Transverse colon (tissue), 4 donors: ENCODE results near the gene IL36A. TPM values are rescaled to one million over a fixed set of nuclear protein-coding genes. Genes with fewer than 3 reads are reported as not detected.

Experiments used
- DNase-seq: peaks from one replicate; pipeline ENCODE4 v3.0.0-alpha.2; 2019
- H3K27ac ChIP-seq, 4 donors: fragments of 200-600 bp; sonication (generic); 2 replicates each; pipeline ENCODE4 v1.5.1; 2016 to 2018; ENCODE audit warnings: inconsistent platforms in 4 of 4
- H3K27me3 ChIP-seq: fragments of 200-600 bp; sonication (generic); 2 replicates; pipeline ENCODE4 v1.5.1; 2017; ENCODE audit warnings: inconsistent platforms
- H3K36me3 ChIP-seq, 4 donors: fragments of 200-600 bp; sonication (generic); 2 replicates each; pipeline ENCODE4 v1.5.1; 2017 to 2019; ENCODE audit warnings: inconsistent platforms in 4 of 4
- H3K4me1 ChIP-seq, 4 donors: fragments of 200-600 bp; sonication (generic); 2 replicates each; pipeline ENCODE4 v1.5.1; 2017 to 2020; ENCODE audit warnings: inconsistent platforms in 4 of 4
- H3K4me3 ChIP-seq, 4 donors: fragments of 200-600 bp; sonication (generic); 1 replicate in 1 of 4; 2 replicates in 3 of 4; pipeline versions ENCODE4 v1.5.1 to v1.6.1; 2017 to 2019; ENCODE audit warnings: inconsistent platforms in 4 of 4
- H3K9me3 ChIP-seq, 2 donors: fragments of 200-600 bp; sonication (generic); 2 replicates each; pipeline ENCODE4 v1.5.1; 2017 to 2019; ENCODE audit warnings: inconsistent platforms in 2 of 2
- EP300 ChIP-seq: sonication (generic); formaldehyde crosslinking; IDR thresholded peaks from one replicate; pipeline ENCODE4 v1.6.1; 2017; ENCODE audit warnings: antibody characterized with exemption, low read depth
- POLR2A ChIP-seq: fragments of 450-650 bp; IDR thresholded peaks from one replicate; pipeline ENCODE4 v1.6.1; 2016; ENCODE audit warnings: antibody characterized with exemption, mild to moderate bottlenecking, moderate library complexity
- POLR2AphosphoS5 ChIP-seq, 3 donors: sonication (generic); formaldehyde crosslinking; IDR thresholded peaks; one replicate each; pipeline ENCODE4 v1.6.1; 2016; ENCODE audit warnings: antibody characterized with exemption in 3 of 3
- WGBS, 2 donors: methylation state at CpG; one replicate each; pipeline ENCODE4 v1.1.5; 2018; ENCODE audit warnings: low coverage in 1 of 2; 5-methylcytosine and 5-hydroxymethylcytosine counted together
- in situ Hi-C, 4 donors: fragments of 200-750 bp; cut with MboI; loops; one replicate each; pipeline versions ENCODE4 v1.15.0 to v1.15.1; 2017; ENCODE audit warnings: low sequenced_read_pairs in 3 of 4, low pct_ligation_motif_present in 1 of 4, low pct_unique_long_range_greater_than_20kb in 1 of 4
- intact Hi-C: fragments of 100-400 bp; cut with DNase I; formaldehyde crosslinking; loops from one replicate; pipeline ENCODE4 v1.15.1; 2023; ENCODE audit warnings: low total_unique reads
- total RNA-seq, 4 donors: library from RNA; depleted of rRNA; stranded (reverse); fragments of >200 nt; gene quantifications; one replicate each; pipeline ENCODE4 v1.1.0, GENCODE V29; 2016
- TF ChIP-seq, protein P1 (sequence below), 5 experiments: fragments of 200-600 bp in 3 of 5; fragments of 450-650 bp in 2 of 5; sonication (generic) in 3 of 5; IDR thresholded peaks; 1 replicate in 2 of 5; 2 replicates in 3 of 5; pipeline ENCODE4 v1.5.1; 2016 to 2017; ENCODE audit warnings: antibody characterized with exemption in 5 of 5, inconsistent platforms in 3 of 5, mild to moderate bottlenecking in 2 of 5, moderate library complexity in 1 of 5

The IL36A gene
- total RNA-seq, 4 donors from 2014 or later: not detected

DNA sequence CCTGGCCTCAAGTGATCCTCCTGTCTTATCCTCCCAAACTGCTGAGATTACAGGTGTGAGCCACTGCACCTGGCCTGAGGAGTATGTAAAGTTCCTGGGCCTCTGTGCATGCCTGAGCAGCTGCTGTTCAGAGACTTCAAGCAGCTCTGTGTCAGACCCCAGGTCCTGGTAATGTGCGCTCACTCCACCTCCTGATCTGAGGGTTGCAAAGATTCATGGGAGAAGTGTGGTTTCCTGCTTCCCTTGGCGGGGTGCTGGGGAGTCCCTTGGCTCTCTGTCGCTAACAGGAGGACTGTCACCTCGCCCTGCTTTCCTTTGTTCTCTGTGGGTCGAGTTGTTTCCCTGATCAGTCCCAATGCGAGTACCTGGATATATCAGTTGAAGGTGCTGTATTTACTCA lies 8.6 kb upstream of the IL36A start:
- DNase-seq: peak; percentile 16
- no peaks in the 10 kb centered on the region for H3K36me3 ChIP-seq
- H3K4me1 ChIP-seq: no peaks in the 10 kb centered on the region
- H3K27ac ChIP-seq: no peak overlapping the region
- WGBS, 2 donors: 20 to 71% methylated on average over 1 to 6 of the region's 6 CpGs
- no peaks in the 10 kb centered on the region for H3K27me3 ChIP-seq
- H3K4me3 ChIP-seq: no peak overlapping the region
- peaks cover 24 to 27% of the 10 kb centered on the region in 2 donors for H3K9me3 ChIP-seq
- intact Hi-C loops (no loop called here), in situ Hi-C loops (no loop called here)
- TF ChIP-seq EP300 (no peak), POLR2A (no peak), POLR2AphosphoS5 (IDR thresholded peaks at IDR 0.05) (no peak)
- TF ChIP-seq, protein P1, sequence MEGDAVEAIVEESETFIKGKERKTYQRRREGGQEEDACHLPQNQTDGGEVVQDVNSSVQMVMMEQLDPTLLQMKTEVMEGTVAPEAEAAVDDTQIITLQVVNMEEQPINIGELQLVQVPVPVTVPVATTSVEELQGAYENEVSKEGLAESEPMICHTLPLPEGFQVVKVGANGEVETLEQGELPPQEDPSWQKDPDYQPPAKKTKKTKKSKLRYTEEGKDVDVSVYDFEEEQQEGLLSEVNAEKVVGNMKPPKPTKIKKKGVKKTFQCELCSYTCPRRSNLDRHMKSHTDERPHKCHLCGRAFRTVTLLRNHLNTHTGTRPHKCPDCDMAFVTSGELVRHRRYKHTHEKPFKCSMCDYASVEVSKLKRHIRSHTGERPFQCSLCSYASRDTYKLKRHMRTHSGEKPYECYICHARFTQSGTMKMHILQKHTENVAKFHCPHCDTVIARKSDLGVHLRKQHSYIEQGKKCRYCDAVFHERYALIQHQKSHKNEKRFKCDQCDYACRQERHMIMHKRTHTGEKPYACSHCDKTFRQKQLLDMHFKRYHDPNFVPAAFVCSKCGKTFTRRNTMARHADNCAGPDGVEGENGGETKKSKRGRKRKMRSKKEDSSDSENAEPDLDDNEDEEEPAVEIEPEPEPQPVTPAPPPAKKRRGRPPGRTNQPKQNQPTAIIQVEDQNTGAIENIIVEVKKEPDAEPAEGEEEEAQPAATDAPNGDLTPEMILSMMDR (IDR thresholded peaks at IDR 0.05): no peak

DNA sequence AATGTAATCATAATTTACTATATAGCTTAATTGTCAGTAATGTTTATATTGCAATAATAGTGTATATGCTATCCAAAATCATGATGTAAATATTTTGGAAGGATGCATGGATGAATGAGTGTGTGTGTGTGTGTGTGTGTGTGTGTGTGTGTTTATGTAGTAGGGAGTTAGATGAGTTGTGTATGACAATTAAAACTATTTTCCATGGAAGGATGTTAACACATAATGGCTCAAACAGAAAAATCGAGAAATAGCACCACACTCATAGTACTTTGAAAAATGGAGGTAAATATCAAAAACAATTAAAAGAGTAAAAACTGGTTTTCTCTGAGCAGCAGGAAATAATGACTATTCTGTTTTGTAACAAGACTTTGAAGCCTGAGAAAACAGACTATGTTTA lies 8.1 kb upstream of the IL36A start:
- 63 to 90% methylated on average over 1 of the region's 1 CpG for WGBS, 2 donors
- intact Hi-C loops (no loop called here), in situ Hi-C loops (no loop called here)
- Histone ChIP-seq H3K27ac (no peak overlapping the region), H3K4me3 (no peak overlapping the region), H3K36me3 (no peaks in the 10 kb centered on the region), H3K9me3 (peaks cover 21 to 26% of the 10 kb centered on the region in 2 donors), H3K4me1 (no peaks in the 10 kb centered on the region), H3K27me3 (no peaks in the 10 kb centered on the region)
- no peak for DNase-seq
- TF ChIP-seq EP300 (no peak), POLR2A (no peak), POLR2AphosphoS5 (IDR thresholded peaks at IDR 0.05) (no peak)

- WGBS, 2 donors: 57 to 70% methylated on average over 1 of the region's 1 CpG
- Histone ChIP-seq H3K4me3 (no peak overlapping the region), H3K27me3 (peaks cover 5% of the 10 kb centered on the region), H3K36me3 (no peaks in the 10 kb centered on the region), H3K4me1 (no peaks in the 10 kb centered on the region), H3K27ac (no peak overlapping the region), H3K9me3 (peaks cover 14 to 16% of the 10 kb centered on the region in 2 donors)
- DNase-seq: no peak
- TF ChIP-seq POLR2AphosphoS5 (IDR thresholded peaks at IDR 0.05): no peak
- TF ChIP-seq, protein P1 (IDR thresholded peaks at IDR 0.05): no peak
- no peak for TF ChIP-seq EP300
- no peak for TF ChIP-seq POLR2A
- in situ Hi-C loops (no loop called here), intact Hi-C loops (no loop called here)
Measured at GRCh38 chr2:113000436-113000835, 4.8 kb upstream of the IL36A start.

- TF ChIP-seq POLR2AphosphoS5 (IDR thresholded peaks at IDR 0.05): no peak
- no peak for TF ChIP-seq EP300
- no peak for TF ChIP-seq POLR2A
- TF ChIP-seq, protein P1 (IDR thresholded peaks at IDR 0.05): no peak
- WGBS, 2 donors: 61 to 83% methylated on average over 1 to 2 of the region's 2 CpGs
- no peak overlapping the region for H3K4me3 ChIP-seq
- intact Hi-C loops (no loop called here), in situ Hi-C loops (no loop called here)
- peaks cover 5% of the 10 kb centered on the region for H3K27me3 ChIP-seq
- peaks cover 14 to 16% of the 10 kb centered on the region in 2 donors for H3K9me3 ChIP-seq
- H3K4me1 ChIP-seq: no peaks in the 10 kb centered on the region
- H3K27ac ChIP-seq: no peak overlapping the region
- H3K36me3 ChIP-seq: no peaks in the 10 kb centered on the region
- no peak for DNase-seq
Measured at GRCh38 chr2:113002677-113003076, 2.6 kb upstream of the IL36A start.

DNA sequence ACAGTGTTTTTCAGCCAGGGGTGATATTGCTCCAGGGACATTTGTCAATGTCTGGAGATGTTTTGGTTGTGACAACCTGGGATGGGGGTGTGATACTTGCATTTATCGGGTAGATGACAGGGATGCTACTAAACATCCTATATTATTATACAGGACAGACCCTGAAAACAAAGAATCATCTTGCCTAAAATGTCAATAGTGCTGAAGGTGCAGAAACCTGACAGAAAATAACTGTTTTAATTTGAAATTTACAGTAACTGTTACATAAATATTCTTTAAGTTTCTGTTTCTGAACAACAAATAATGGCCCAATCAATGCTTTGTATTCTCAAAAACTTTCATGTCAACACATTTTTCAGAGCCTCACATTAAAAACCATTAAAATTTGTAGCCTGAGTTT lies 2.0 kb downstream of the IL36A start:
- TF ChIP-seq POLR2A (no peak), EP300 (no peak), POLR2AphosphoS5 (IDR thresholded peaks at IDR 0.05) (no peak)
- TF ChIP-seq, protein P1 (IDR thresholded peaks at IDR 0.05): no peak
- intact Hi-C loops (no loop called here), in situ Hi-C loops (no loop called here)
- WGBS, 2 donors: 63 to 83% methylated on average over 1 of the region's 1 CpG
- peaks cover 5% of the 10 kb centered on the region for H3K27me3 ChIP-seq
- H3K9me3 ChIP-seq: no peaks in the 10 kb centered on the region
- no peak overlapping the region for H3K27ac ChIP-seq
- H3K4me3 ChIP-seq: no peak overlapping the region
- H3K4me1 ChIP-seq: no peaks in the 10 kb centered on the region
- DNase-seq: no peak
- no peaks in the 10 kb centered on the region for H3K36me3 ChIP-seq
